ENCODE results near the gene CPEB3.
"Not testable (repeated sequence)": the region's sequence is repeated elsewhere in the genome, so short reads cannot be mapped to it uniquely, and the experiment has no call there.

GRCh38 chr10:92215222-92215621, 75.7 kb downstream of the CPEB3 start:
- TF ChIP-seq EZH2phosphoT487 (IDR thresholded peaks at IDR 0.05; ENCODE audit: borderline replicate concordance, low read depth, low read length): not testable (repeated sequence)
- TF ChIP-seq, protein P1, sequence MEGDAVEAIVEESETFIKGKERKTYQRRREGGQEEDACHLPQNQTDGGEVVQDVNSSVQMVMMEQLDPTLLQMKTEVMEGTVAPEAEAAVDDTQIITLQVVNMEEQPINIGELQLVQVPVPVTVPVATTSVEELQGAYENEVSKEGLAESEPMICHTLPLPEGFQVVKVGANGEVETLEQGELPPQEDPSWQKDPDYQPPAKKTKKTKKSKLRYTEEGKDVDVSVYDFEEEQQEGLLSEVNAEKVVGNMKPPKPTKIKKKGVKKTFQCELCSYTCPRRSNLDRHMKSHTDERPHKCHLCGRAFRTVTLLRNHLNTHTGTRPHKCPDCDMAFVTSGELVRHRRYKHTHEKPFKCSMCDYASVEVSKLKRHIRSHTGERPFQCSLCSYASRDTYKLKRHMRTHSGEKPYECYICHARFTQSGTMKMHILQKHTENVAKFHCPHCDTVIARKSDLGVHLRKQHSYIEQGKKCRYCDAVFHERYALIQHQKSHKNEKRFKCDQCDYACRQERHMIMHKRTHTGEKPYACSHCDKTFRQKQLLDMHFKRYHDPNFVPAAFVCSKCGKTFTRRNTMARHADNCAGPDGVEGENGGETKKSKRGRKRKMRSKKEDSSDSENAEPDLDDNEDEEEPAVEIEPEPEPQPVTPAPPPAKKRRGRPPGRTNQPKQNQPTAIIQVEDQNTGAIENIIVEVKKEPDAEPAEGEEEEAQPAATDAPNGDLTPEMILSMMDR (conservative IDR thresholded peaks at IDR 0.05; ENCODE audit: low read length): not testable (repeated sequence)
